HCT116 (cell line): ENCODE results near the gene HEMK1. TPM values are rescaled to one million over a fixed set of nuclear protein-coding genes. Genes with fewer than 3 reads are reported as not detected.

Experiments used
- ATAC-seq: fragments of 200-7000 bp; cut with Tn5 transposase; 2 replicates; pipeline ENCODE4 v1.9.1; 2020; ENCODE audit warnings: mild to moderate bottlenecking, moderate library complexity
- BruUV-seq: library from RNA; stranded (reverse); fragments of 400-500 nt; replicated peaks from 2 replicates; lab custom pipeline; 2021; lab: Mats Ljungman, UMichigan
- CTCF ChIA-PET: fragments of 300-600 bp; sonication (Branson Sonifier 250); formaldehyde crosslinking; loops from one replicate; lab custom pipeline; 2021; ENCODE audit warnings: antibody characterized with exemption; lab: Charles Lee
- POLR2A ChIA-PET: fragments of 300-600, 350-600 bp; sonication (Branson Sonifier 250); formaldehyde crosslinking; loops from one replicate; lab custom pipeline; 2021; ENCODE audit warnings: antibody characterized with exemption; lab: Charles Lee
- RAD21 ChIA-PET, 2 experiments: fragments of 300-600 bp; sonication (Branson Sonifier 250); formaldehyde crosslinking; loops; one replicate each; lab custom pipeline; 2023; ENCODE audit warnings: low total read pairs in 2 of 2; ENCODE audit not compliant: uncharacterized antibody in 2 of 2, unreplicated experiment in 2 of 2, low non-redundant PET in 1 of 2; lab: Charles Lee
- DNase-seq: peaks from one replicate; pipeline ENCODE4 v3.0.0-alpha.2; 2010; ENCODE audit warnings: low read depth, low spot score
- H2AFZ ChIP-seq: fragments of 200-600 bp; shearing (Covaris generic), sonication (generic); 2 replicates; pipeline ENCODE4 v1.6.1; 2017; ENCODE audit warnings: low read depth, mixed run types, mixed read lengths, antibody characterized with exemption, low read length; ENCODE audit not compliant: poor library complexity, severe bottlenecking
- H3K27ac ChIP-seq: 2 replicates; pipeline ENCODE4 v1.5.1; 2012; ENCODE audit warnings: low read depth, low read length
- H3K27me3 ChIP-seq: fragments of 200-600 bp; sonication (generic); 2 replicates; pipeline ENCODE4 v1.6.1; 2016; ENCODE audit warnings: mixed run types, low read length, mixed read lengths; ENCODE audit not compliant: insufficient read depth
- H3K36me3 ChIP-seq, 2 experiments: fragments of 200-500 bp in 1 of 2; fragments of 200-600 bp in 1 of 2; sonication (Bioruptor generic) in 1 of 2; sonication (generic) in 1 of 2; 2 replicates each; pipeline versions ENCODE4 v1.5.1 to v1.6.1; 2014 to 2016; ENCODE audit warnings: low read length in 2 of 2, inconsistent platforms in 1 of 2, mixed read lengths in 1 of 2, mixed run types in 1 of 2; ENCODE audit not compliant: insufficient read depth in 2 of 2, control insufficient read depth in 1 of 2
- H3K4me1 ChIP-seq, 2 experiments: fragments of 200-600 bp in 1 of 2; sonication (generic) in 1 of 2; 2 replicates each; pipeline versions ENCODE4 v1.5.1 to v1.6.1; 2012 to 2017; ENCODE audit warnings: low read length in 2 of 2, inconsistent platforms in 1 of 2, mild to moderate bottlenecking in 1 of 2, mixed read lengths in 1 of 2, mixed run types in 1 of 2, moderate library complexity in 1 of 2; ENCODE audit not compliant: insufficient read depth in 2 of 2, control insufficient read depth in 1 of 2
- H3K4me2 ChIP-seq: fragments of 200-600 bp; sonication (generic); 2 replicates; pipeline ENCODE4 v1.6.1; 2017; ENCODE audit warnings: mixed run types, low read length, mixed read lengths
- H3K4me3 ChIP-seq, 2 experiments: fragments of 200-600 bp in 1 of 2; sonication (generic) in 1 of 2; replicated peaks in 1 of 2; 2 replicates each; pipeline ENCODE4 v1.5.1; 2011 to 2016; ENCODE audit warnings: low read length in 2 of 2, control low read depth in 1 of 2, low read depth in 1 of 2, mild to moderate bottlenecking in 1 of 2, mixed read lengths in 1 of 2, mixed run types in 1 of 2
- H3K79me2 ChIP-seq: fragments of 200-600 bp; sonication (generic); 2 replicates; pipeline ENCODE4 v1.6.1; 2017; ENCODE audit warnings: mild to moderate bottlenecking, mixed run types, low read length, moderate library complexity, mixed read lengths; ENCODE audit not compliant: insufficient read depth
- H3K9ac ChIP-seq: fragments of 200-600 bp; sonication (generic); 2 replicates; pipeline ENCODE4 v1.6.1; 2016; ENCODE audit warnings: low read length, mixed read lengths
- H3K9me2 ChIP-seq: fragments of 200-600 bp; sonication (generic), shearing (Covaris generic); 2 replicates; pipeline ENCODE4 v1.6.1; 2017; ENCODE audit warnings: mixed run types, mild to moderate bottlenecking, moderate library complexity; ENCODE audit not compliant: insufficient read depth
- H3K9me3 ChIP-seq, 2 experiments: fragments of 200-500 bp in 1 of 2; fragments of 200-600 bp in 1 of 2; sonication (Bioruptor generic) in 1 of 2; sonication (generic) in 1 of 2; 2 replicates each; pipeline ENCODE4 v1.6.1; 2014 to 2017; ENCODE audit warnings: low read length in 2 of 2, mixed read lengths in 2 of 2, inconsistent platforms in 1 of 2, low read depth in 1 of 2, mild to moderate bottlenecking in 1 of 2, mixed run types in 1 of 2, moderate library complexity in 1 of 2; ENCODE audit not compliant: control insufficient read depth in 1 of 2, insufficient read depth in 1 of 2
- H4K20me1 ChIP-seq: fragments of 200-600 bp; sonication (generic), shearing (Covaris generic); 2 replicates; pipeline ENCODE4 v1.6.1; 2017; ENCODE audit warnings: mixed run types, mild to moderate bottlenecking, moderate library complexity; ENCODE audit not compliant: insufficient read depth
- ATF3 ChIP-seq: IDR thresholded peaks from 2 replicates; pipeline ENCODE4 v1.6.1; 2012
- CBX3 ChIP-seq: IDR thresholded peaks from 2 replicates; pipeline ENCODE4 v1.6.1; 2012; ENCODE audit warnings: low read depth
- CTCF ChIP-seq, 3 experiments: fragments of 200-600 bp in 1 of 3; sonication (generic) in 1 of 3; IDR thresholded peaks in 2 of 3; conservative IDR thresholded peaks in 1 of 3; 2 replicates each; pipeline ENCODE4 v1.5.1; 2012 to 2017; ENCODE audit warnings: low read depth in 2 of 3, low read length in 2 of 3, antibody characterized with exemption in 1 of 3, borderline replicate concordance in 1 of 3, control low read depth in 1 of 3, mild to moderate bottlenecking in 1 of 3, mixed read lengths in 1 of 3, mixed run types in 1 of 3, moderate library complexity in 1 of 3; ENCODE audit not compliant: insufficient read depth in 1 of 3
- EGR1 ChIP-seq: IDR thresholded peaks from 2 replicates; pipeline ENCODE4 v1.6.1; 2012; ENCODE audit warnings: low read depth
- FOSL1 ChIP-seq: IDR thresholded peaks from 2 replicates; pipeline ENCODE4 v1.6.1; 2012; ENCODE audit warnings: low read depth
- JUND ChIP-seq: IDR thresholded peaks from 2 replicates; pipeline ENCODE4 v1.6.1; 2012
- MAX ChIP-seq: IDR thresholded peaks from 2 replicates; pipeline ENCODE4 v1.6.1; 2012
- POLR2AphosphoS5 ChIP-seq: IDR thresholded peaks from 2 replicates; pipeline ENCODE4 v1.6.1; 2011; ENCODE audit warnings: mild to moderate bottlenecking, low read depth, low read length, moderate library complexity
- RAD21 ChIP-seq: IDR thresholded peaks from 2 replicates; pipeline ENCODE4 v1.6.1; 2012; ENCODE audit warnings: low read depth, mild to moderate bottlenecking
- REST ChIP-seq: IDR thresholded peaks from 2 replicates; pipeline ENCODE4 v1.6.1; 2012; ENCODE audit warnings: low read depth
- SIN3A ChIP-seq: IDR thresholded peaks from 2 replicates; pipeline ENCODE4 v1.6.1; 2012; ENCODE audit warnings: low read depth
- SP1 ChIP-seq: IDR thresholded peaks from 2 replicates; pipeline ENCODE4 v1.6.1; 2012; ENCODE audit warnings: low read depth
- SRF ChIP-seq: IDR thresholded peaks from 2 replicates; pipeline ENCODE4 v1.6.1; 2012; ENCODE audit warnings: low read depth
- TCF7L2 ChIP-seq: IDR thresholded peaks from 2 replicates; pipeline ENCODE4 v1.7.0; 2011; ENCODE audit warnings: borderline replicate concordance, inconsistent platforms; ENCODE audit not compliant: insufficient read depth, insufficient read length; ENCODE audit errors: extremely low read depth
- YY1 ChIP-seq: IDR thresholded peaks from 2 replicates; pipeline ENCODE4 v1.6.1; 2011; ENCODE audit warnings: low read length, low read depth, moderate library complexity, mild to moderate bottlenecking; ENCODE audit not compliant: insufficient replicate concordance; ENCODE audit errors: extremely low read depth
- ZBTB33 ChIP-seq: IDR thresholded peaks from 2 replicates; pipeline ENCODE4 v1.6.1; 2011; ENCODE audit warnings: mild to moderate bottlenecking, low read length, moderate library complexity; ENCODE audit not compliant: insufficient replicate concordance; ENCODE audit errors: extremely low read depth
- ZNF274 ChIP-seq: fragments of 200-500 bp; sonication (Bioruptor generic); IDR thresholded peaks from 2 replicates; pipeline ENCODE4 v1.6.1; 2014; ENCODE audit warnings: mild to moderate bottlenecking, low read depth, low read length, inconsistent platforms
- intact Hi-C: fragments of 100-400 bp; cut with micrococcal nuclease; formaldehyde crosslinking; loops from 2 replicates; pipeline ENCODE4 v1.10.0; 2022
- total RNA-seq: library from RNA; stranded (reverse); gene quantifications from one replicate; pipeline ENCODE4 v1.2.1, GENCODE V29; 2021; ENCODE audit not compliant: unreplicated experiment

HEMK1 gene
- total RNA-seq, 1 experiment from 2014 or later: 20.5 TPM

GRCh38 chr3:50545781-50546180, 23.5 kb upstream of the HEMK1 start (continued):
- no peak for TF ChIP-seq RAD21
- TF ChIP-seq ZNF274: no peak
- no peak for TF ChIP-seq ZBTB33
- no peak for TF ChIP-seq FOSL1
- TF ChIP-seq POLR2AphosphoS5: no peak
- TF ChIP-seq JUND: no peak
- no peak for TF ChIP-seq MAX
- TF ChIP-seq TCF7L2: no peak
- TF ChIP-seq EGR1: no peak

GRCh38 chr3:50549226-50549625, 20.1 kb upstream of the HEMK1 start:
- BruUV-seq: no TSS peak
- ChIA-PET POLR2A (no interaction called here), CTCF (interaction anchor here (1.9 kb wide), 1 partner anchor 112 kb away, joined by 6 read pairs; no protein-coding TSS in a partner anchor), RAD21 (no interaction called here)
- Histone ChIP-seq H3K79me2 (no peaks in the 10 kb centered on the region), H3K36me3 (no peaks in the 10 kb centered on the region), H3K27me3 (no peaks in the 10 kb centered on the region), H3K4me2 (no peak overlapping the region), H3K4me3 (no peak overlapping the region), H3K4me1 (peaks cover 12 to 17% of the 10 kb centered on the region in 2 experiments), H3K9ac (no peak overlapping the region), H3K9me3 (no peaks in the 10 kb centered on the region), H4K20me1 (no peaks in the 10 kb centered on the region), H3K27ac (no peak overlapping the region), H3K9me2 (no peaks in the 10 kb centered on the region), H2AFZ (no peak overlapping the region)
- ATAC-seq (no peak), DNase-seq (no peak)
- intact Hi-C loops: no loop called here
- no peak for TF ChIP-seq FOSL1
- no peak for TF ChIP-seq TCF7L2
- no peak for TF ChIP-seq POLR2AphosphoS5
- TF ChIP-seq SIN3A: no peak
- no peak for TF ChIP-seq REST
- TF ChIP-seq JUND: no peak
- no peak for TF ChIP-seq ZNF274
- no peak for TF ChIP-seq CBX3
- no peak for TF ChIP-seq RAD21
- TF ChIP-seq ATF3: no peak
- no peak for TF ChIP-seq CTCF (IDR thresholded peaks at IDR 0.05 in 2 of 3, conservative IDR thresholded peaks at IDR 0.05 in 1 of 3; ENCODE audit: borderline replicate concordance in 1 of 3, insufficient read depth in 1 of 3, low read depth in 2 of 3, low read length in 2 of 3)
- no peak for TF ChIP-seq SRF
- no peak for TF ChIP-seq EGR1
- TF ChIP-seq YY1: no peak
- no peak for TF ChIP-seq SP1
